ENCODE measurements around the gene C4B. TPM values are rescaled to one million over a fixed set of nuclear protein-coding genes. Genes with fewer than 3 reads are reported as not detected.
"Not testable (repeated sequence)": the region's sequence is repeated elsewhere in the genome, so short reads cannot be mapped to it uniquely, and the experiment has no call there.

The C4B gene
- polyA plus RNA-seq, 3 donors = 12.0 to 24.1 (median 14.0) TPM

DNA sequence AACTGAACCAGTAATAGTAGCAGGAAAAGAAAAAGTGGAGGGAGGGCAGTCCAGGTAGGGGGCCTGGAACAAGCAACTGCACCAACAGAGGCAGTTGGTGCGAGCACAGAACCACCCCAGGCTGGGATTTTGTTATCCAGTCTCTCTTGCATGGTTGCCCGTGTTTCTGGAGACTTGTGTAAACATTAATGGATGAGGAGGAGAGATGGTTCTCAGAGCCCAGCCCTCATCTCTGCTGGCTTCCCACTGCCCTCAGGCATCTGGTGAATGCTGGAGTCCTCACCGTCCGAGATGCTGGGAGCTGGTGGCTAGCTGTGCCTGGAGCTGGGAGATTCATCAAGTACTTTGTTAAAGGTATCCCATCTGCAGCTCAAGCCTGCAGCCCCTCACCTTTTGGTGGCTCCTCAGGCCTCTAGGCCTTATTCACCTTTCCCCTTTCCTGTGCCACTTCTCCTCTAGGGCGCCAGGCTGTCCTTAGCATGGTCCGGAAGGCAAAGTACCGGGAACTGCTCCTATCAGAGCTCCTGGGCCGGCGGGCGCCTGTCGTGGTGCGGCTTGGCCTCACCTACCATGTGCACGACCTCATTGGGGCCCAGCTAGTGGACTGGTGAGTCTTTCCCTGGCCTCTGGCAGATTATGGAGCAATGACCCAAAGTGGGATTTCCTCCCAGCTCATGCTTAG is 34.3 kb upstream of the C4B start:
- DNase-seq (ENCODE audit: low read depth in 3 of 3, low spot score in 2 of 3) = not testable (repeated sequence)

DNA sequence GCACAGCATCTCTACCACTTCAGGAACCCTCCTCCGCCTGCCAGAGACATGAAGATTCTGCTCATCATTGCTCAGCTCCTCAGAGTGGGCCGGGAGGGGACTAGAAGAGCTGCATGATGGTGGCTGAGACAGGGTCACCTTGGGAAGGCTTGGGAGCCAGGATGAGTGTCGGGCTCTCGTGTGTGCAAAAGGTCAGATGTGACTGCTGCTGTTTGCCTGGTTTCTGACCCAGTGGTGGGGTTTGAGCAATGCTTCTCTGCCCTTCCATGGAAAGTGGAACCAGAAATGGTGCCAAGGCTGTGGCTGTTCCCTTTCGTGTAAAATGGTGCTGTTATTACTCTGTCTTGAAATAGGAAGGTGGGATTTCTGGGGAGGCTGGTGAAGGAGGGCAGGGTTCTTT is 33.6 kb upstream of the C4B start:
- DNase-seq (ENCODE audit: low read depth in 3 of 3, low spot score in 2 of 3) = not testable (repeated sequence)

- not testable (repeated sequence) for DNase-seq (ENCODE audit: low read depth in 3 of 3, low spot score in 2 of 3)
Measured at GRCh38 chr6:31981744-31982143, 32.9 kb upstream of the C4B start, which contains the start of gene C4A. Gene C4A, plus strand, starts transcription at chr6:31982057. Its CDS starts 51 bp downstream, at chr6:31982108.

DNA sequence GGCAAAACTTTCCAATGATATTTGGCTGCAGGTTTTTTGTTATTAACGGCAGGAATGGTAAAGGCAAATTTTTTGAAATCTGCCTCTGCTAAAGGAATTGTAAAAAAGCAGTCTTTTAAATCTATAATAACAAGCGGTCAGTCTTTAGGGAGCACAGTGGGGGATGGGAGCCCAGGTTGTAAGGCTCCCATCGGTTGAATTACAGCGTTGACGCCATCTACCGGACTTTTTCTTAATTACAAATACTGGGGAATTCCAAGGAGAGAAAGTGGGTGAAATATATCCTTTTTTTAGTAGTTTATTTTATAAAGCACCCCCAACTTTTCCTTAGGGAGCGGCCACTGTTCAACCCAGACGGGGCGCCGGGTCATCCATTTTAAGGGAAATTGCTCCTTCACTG is 25.2 kb upstream of the C4B start:
- not testable (repeated sequence) for DNase-seq (ENCODE audit: low read depth in 3 of 3, low spot score in 2 of 3)

DNA sequence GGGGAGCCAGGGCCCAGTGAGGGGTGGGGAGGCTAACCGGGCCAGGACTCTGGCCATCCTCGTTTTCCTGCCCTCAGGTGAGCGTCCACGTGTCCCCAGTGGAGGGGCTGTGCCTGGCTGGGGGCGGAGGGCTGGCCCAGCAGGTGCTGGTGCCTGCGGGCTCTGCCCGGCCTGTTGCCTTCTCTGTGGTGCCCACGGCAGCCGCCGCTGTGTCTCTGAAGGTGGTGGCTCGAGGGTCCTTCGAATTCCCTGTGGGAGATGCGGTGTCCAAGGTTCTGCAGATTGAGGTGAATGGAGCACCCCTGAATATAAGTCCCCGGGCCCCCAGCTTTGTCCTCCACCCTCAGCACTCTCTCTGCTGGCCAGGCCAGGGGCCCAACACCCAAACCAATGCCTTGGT is 20.2 kb upstream of the C4B start:
- not testable (repeated sequence) for DNase-seq (ENCODE audit: low read depth in 3 of 3, low spot score in 2 of 3)

- DNase-seq (ENCODE audit: low read depth in 3 of 3, low spot score in 2 of 3) = not testable (repeated sequence)
Measured at GRCh38 chr6:31996385-31996784, 18.2 kb upstream of the C4B start.

- not testable (repeated sequence) for DNase-seq (ENCODE audit: low read depth in 3 of 3, low spot score in 2 of 3)
Measured at GRCh38 chr6:32002546-32003268, 11.9 kb upstream of the C4B start.

- DNase-seq (ENCODE audit: low read depth in 3 of 3, low spot score in 2 of 3) = not testable (repeated sequence)
Measured at GRCh38 chr6:32003301-32003700, 11.3 kb upstream of the C4B start.

GRCh38 chr6:32004393-32004792 is 10.2 kb upstream of the C4B start:
- not testable (repeated sequence) for DNase-seq (ENCODE audit: low read depth in 3 of 3, low spot score in 2 of 3)

DNA sequence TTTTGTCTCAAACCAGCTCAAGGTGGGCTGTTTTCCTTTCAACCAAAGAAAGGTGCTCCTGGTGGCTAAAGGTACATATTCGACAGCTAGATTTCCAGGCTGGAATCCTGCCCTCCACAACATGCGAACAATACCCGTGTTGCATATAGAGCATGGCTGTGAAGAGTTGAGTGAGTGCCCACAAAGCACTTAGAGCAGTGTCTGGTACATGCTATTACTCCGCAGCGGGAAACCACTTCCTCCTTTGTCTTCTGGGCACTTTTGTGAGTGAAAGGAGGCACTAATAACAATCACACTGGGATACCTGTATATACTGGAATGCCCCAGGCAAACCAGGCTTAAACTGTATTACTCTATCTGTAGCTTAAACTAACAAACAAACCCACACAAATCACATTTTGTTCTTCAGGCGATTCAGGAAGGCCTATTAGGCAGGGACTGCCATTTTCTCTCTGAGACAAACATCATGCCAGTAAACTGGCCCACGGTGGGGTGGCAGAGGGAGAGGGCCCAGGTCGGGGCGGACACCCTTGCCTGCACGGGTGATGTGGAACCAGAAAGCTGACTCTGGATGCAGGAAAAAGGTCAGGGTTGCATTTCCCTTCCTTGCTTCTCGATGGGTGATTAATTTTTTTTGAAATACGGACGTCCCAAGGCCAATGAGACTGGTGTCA is 9.6 kb upstream of the C4B start:
- not testable (repeated sequence) for DNase-seq (ENCODE audit: low read depth in 3 of 3, low spot score in 2 of 3)

DNA sequence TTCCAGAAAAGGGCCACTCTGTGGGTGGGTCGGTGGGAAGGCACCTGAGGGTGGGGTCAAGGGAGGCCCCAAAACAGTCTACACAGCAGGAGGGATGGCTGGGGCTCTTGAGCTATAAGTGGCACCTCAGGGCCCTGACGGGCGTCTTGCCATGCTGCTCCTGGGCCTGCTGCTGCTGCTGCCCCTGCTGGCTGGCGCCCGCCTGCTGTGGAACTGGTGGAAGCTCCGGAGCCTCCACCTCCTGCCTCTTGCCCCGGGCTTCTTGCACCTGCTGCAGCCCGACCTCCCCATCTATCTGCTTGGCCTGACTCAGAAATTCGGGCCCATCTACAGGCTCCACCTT is 9.1 kb upstream of the C4B start:
- not testable (repeated sequence) for DNase-seq (ENCODE audit: low read depth in 3 of 3, low spot score in 2 of 3)

- not testable (repeated sequence) for DNase-seq (ENCODE audit: low read depth in 3 of 3, low spot score in 2 of 3)
Measured at GRCh38 chr6:32005991-32006529, 8.5 kb upstream of the C4B start.

DNA sequence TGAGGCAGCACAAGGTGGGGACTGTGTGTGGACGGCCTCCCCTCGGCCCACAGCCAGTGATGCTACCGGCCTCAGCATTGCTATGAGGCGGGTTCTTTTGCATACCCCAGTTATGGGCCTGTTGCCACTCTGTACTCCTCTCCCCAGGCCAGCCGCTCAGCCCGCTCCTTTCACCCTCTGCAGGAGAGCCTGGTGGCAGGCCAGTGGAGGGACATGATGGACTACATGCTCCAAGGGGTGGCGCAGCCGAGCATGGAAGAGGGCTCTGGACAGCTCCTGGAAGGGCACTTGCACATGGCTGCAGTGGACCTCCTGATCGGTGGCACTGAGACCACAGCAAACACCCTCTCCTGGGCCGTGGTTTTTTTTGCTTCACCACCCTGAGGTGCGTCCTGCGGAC is 7.5 kb upstream of the C4B start:
- DNase-seq (ENCODE audit: low read depth in 3 of 3, low spot score in 2 of 3) = not testable (repeated sequence)

DNA sequence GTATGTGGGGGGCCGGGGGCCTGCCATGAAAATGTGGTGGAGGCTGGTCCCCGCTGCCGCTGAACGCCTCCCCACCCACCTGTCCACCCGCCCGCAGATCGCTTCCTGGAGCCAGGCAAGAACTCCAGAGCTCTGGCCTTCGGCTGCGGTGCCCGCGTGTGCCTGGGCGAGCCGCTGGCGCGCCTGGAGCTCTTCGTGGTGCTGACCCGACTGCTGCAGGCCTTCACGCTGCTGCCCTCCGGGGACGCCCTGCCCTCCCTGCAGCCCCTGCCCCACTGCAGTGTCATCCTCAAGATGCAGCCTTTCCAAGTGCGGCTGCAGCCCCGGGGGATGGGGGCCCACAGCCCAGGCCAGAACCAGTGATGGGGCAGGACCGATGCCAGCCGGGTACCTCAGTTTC is 6.6 kb upstream of the C4B start:
- not testable (repeated sequence) for DNase-seq (ENCODE audit: low read depth in 3 of 3, low spot score in 2 of 3)

- DNase-seq (ENCODE audit: low read depth in 3 of 3, low spot score in 2 of 3) = not testable (repeated sequence)
Measured at GRCh38 chr6:32008616-32009015, 6.0 kb upstream of the C4B start.

DNA sequence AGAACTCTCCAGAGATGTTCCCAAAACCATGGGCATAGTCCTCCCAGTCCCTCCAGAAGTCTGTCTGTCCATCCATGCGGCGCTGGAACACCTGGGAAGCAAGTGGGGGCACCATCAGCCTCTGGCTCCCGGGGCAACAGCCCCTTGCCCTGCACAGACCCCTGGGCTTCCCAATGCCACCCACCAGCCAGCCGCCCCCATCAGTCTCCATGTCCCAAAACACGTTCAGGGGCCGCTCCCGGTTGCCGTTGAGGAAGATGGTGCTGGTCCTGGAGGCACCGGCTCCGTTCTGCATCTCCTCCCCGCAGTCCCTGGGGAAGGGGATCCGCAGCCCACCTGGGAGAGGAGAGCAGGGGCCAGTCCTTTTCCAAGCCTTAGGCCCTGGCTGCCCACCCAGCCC is 5.1 kb upstream of the C4B start:
- not testable (repeated sequence) for DNase-seq (ENCODE audit: low read depth in 3 of 3, low spot score in 2 of 3)

DNA sequence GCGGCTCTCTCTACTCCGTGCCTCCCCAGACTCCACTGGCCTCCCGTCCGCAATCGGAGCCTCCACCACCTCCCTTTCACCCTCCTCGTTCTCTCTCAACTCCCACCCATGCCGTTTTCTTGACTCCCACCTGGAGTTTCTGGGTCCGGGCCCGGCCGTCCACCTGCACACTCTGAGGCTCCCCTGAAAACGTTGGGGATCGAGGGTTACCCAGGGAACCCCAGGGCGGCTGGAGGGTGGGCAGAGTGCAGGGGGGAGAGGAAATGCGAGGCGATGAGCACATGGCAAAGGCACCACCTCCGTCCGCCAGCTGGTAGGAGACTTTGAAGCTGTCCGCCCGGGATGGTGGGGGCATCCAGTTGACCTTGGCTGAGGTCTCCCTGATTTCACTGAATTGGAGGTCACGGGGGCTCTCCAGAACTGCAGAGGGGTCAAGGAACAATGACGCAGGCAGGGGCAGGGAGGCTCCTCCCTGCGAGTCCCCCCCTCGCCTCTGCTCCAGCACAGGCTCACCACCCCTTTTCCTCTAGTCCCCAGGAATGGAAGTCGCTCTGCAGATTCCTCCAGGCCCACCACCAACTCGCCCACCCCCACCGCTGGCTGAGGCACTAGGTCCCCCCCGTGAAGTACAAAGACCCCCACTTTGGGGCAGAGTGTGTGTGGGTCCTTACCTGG is 3.6 kb upstream of the C4B start:
- not testable (repeated sequence) for DNase-seq (ENCODE audit: low read depth in 3 of 3, low spot score in 2 of 3)

- DNase-seq (ENCODE audit: low read depth in 3 of 3, low spot score in 2 of 3) = not testable (repeated sequence)
Measured at GRCh38 chr6:32012941-32013617, 1.5 kb upstream of the C4B start.

DNA sequence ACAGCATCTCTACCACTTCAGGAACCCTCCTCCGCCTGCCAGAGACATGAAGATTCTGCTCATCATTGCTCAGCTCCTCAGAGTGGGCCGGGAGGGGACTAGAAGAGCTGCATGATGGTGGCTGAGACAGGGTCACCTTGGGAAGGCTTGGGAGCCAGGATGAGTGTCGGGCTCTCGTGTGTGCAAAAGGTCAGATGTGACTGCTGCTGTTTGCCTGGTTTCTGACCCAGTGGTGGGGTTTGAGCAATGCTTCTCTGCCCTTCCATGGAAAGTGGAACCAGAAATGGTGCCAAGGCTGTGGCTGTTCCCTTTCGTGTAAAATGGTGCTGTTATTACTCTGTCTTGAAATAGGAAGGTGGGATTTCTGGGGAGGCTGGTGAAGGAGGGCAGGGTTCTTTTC is 857 bp upstream of the C4B start:
- not testable (repeated sequence) for DNase-seq (ENCODE audit: low read depth in 3 of 3, low spot score in 2 of 3)

DNA sequence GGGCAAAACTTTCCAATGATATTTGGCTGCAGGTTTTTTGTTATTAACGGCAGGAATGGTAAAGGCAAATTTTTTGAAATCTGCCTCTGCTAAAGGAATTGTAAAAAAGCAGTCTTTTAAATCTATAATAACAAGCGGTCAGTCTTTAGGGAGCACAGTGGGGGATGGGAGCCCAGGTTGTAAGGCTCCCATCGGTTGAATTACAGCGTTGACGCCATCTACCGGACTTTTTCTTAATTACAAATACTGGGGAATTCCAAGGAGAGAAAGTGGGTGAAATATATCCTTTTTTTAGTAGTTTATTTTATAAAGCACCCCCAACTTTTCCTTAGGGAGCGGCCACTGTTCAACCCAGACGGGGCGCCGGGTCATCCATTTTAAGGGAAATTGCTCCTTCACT is 7.5 kb downstream of the C4B start:
- DNase-seq (ENCODE audit: low read depth in 3 of 3, low spot score in 2 of 3) = not testable (repeated sequence)
